ENCODE measurements around the gene KIF6. TPM values are rescaled to one million over a fixed set of nuclear protein-coding genes. Genes with fewer than 3 reads are reported as not detected.

The KIF6 gene
- total RNA-seq, 2 donors from 2014 or later = 0.09 to 0.97 TPM

DNA sequence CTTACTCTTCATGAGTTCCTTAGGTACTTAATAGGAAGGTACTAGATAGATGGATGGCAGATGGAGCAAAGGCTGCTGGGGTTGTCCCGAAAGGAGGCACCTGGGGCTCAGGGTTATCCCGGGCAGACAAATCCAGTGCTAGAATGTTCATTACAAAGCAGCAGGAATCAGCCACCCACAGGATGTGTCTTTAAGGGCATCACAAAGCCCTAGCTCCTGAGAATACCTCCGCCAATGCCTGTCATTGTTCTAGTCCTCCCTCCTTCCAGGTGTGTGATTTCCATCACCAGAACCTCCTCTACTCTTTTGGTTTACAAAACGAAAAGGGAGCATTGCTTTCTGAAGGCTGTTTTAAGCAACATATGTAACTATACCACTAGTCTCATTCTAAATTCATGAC lies 138.1 kb downstream of the KIF6 start:
- no peaks in the 10 kb centered on the region for H3K9me3 ChIP-seq
- H3K4me1 ChIP-seq (replicated peaks) = no peaks in the 10 kb centered on the region
- intact Hi-C loops (cut with DNase I) = no loop called here
- WGBS = 92% methylated on average over 4 of the region's 4 CpGs
- H3K4me3 ChIP-seq = no peak overlapping the region
- H3K36me3 ChIP-seq = no peaks in the 10 kb centered on the region
- DNase-seq (ENCODE audit: low spot score) = no peak
- TF ChIP-seq POLR2AphosphoS5 (IDR thresholded peaks at IDR 0.05) (no peak), POLR2A (IDR thresholded peaks at IDR 0.05) (no peak)
- TF ChIP-seq, protein P1, sequence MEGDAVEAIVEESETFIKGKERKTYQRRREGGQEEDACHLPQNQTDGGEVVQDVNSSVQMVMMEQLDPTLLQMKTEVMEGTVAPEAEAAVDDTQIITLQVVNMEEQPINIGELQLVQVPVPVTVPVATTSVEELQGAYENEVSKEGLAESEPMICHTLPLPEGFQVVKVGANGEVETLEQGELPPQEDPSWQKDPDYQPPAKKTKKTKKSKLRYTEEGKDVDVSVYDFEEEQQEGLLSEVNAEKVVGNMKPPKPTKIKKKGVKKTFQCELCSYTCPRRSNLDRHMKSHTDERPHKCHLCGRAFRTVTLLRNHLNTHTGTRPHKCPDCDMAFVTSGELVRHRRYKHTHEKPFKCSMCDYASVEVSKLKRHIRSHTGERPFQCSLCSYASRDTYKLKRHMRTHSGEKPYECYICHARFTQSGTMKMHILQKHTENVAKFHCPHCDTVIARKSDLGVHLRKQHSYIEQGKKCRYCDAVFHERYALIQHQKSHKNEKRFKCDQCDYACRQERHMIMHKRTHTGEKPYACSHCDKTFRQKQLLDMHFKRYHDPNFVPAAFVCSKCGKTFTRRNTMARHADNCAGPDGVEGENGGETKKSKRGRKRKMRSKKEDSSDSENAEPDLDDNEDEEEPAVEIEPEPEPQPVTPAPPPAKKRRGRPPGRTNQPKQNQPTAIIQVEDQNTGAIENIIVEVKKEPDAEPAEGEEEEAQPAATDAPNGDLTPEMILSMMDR (IDR thresholded peaks at IDR 0.05) = no peak
- H3K27me3 ChIP-seq (replicated peaks; ENCODE audit: insufficient read depth) = peaks cover 2% of the 10 kb centered on the region
- H3K27ac ChIP-seq = no peak overlapping the region

DNA sequence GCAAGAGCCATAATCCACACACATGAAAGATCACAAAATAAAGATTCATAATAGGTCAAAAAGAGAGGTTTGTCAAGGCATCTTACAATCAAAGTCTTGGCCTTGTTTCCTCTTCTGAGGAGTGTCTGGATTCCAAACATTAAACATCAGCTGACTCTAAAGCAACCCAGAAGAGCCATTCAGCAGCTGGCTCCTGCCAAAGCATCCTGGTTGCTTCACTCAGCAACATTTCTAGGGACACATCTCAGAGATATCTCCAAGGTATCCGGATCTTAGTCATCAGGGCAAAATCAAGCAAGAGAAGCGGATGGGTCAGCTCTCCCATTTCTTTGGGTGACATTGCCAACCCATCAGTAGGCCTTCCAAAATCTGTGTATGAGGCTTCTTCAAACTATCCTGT lies 139.6 kb downstream of the KIF6 start:
- Histone ChIP-seq H3K36me3 (no peaks in the 10 kb centered on the region), H3K27me3 (replicated peaks; ENCODE audit: insufficient read depth) (peaks cover 2% of the 10 kb centered on the region), H3K27ac (no peak overlapping the region), H3K4me3 (no peak overlapping the region), H3K9me3 (no peaks in the 10 kb centered on the region), H3K4me1 (replicated peaks) (no peaks in the 10 kb centered on the region)
- no peak for TF ChIP-seq POLR2AphosphoS5 (IDR thresholded peaks at IDR 0.05)
- TF ChIP-seq, protein P1 (IDR thresholded peaks at IDR 0.05) = no peak
- no peak for TF ChIP-seq POLR2A (IDR thresholded peaks at IDR 0.05)
- DNase-seq (ENCODE audit: low spot score) = no peak
- intact Hi-C loops (cut with DNase I) = no loop called here
- 95% methylated on average over 2 of the region's 2 CpGs for WGBS

DNA sequence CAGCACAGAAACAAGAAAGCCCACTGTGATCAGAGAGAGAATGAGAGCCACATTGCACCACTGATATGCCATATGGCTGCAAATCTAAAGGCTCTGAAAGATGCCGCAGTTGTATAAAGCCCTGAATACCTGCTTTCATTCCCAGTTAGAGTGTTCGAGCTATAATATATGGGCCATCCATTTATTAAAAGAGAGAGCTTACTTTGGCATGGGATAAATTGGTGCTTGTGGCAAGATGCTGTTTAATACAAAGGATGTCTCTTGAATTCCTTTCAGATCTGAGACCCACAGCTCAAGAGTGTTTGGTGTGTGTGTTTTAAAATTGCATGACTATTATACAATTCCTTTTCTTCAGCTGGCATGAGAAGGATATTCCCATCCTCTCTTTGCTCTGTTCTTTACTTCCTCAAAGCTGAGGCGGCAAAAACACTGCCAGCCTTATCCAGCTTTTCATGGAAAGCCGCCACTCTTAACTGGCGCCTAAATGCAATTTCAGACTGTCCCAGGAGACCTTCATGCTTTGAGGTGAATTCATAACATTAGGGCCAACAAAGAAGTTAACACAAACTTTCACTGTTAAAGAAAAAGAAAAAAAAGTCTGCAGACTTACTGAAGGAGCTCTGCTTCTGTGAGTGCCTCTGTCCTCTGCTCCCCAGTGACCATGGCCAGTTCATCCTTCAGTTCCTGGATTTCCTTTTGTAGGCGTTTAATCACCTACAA lies 147.6 kb downstream of the KIF6 start:
- 86% methylated on average over 6 of the region's 6 CpGs for WGBS

DNA sequence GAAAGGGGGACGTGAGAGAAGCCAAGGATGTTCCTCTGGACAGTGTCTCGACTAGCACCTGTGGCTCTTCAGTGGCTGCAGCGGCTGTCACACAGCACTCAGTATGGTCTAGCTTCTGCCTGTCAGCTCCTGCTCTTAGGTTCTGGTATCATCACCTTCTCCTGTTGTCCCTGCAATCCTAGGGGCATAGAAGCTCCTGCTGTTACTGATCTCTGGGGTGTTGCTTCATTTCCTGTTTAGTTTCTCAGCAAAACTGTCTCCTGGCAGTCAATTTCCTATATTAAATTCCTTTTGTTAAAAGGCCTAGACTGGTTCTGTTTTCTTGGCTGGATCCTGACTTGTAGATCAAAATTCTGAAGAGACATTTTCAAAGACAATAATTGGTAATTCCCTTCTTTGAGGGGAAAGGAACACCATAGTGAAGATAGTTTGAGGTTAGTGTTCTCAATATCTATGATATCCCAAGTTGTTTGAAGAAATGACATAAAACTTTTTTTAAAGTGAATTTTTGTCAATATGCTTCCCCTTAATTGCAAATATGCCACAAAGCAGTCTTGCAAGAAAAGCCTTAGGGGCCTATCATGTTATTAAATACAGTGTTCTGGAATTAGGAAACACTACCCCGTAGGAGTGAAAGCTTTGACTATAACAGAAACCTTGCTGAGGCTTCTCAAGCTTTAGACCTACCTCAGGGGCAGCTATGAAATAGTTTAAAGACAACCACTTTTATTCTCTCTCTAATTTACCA lies 148.5 kb downstream of the KIF6 start:
- 92% methylated on average over 4 of the region's 4 CpGs for WGBS
- DNase-seq (ENCODE audit: low spot score) = no peak
- intact Hi-C loops (cut with DNase I) = no loop called here
- Histone ChIP-seq H3K4me3 (no peak overlapping the region), H3K9me3 (no peaks in the 10 kb centered on the region), H3K27ac (no peak overlapping the region), H3K27me3 (replicated peaks; ENCODE audit: insufficient read depth) (no peaks in the 10 kb centered on the region), H3K4me1 (replicated peaks) (no peaks in the 10 kb centered on the region), H3K36me3 (no peaks in the 10 kb centered on the region)
- TF ChIP-seq, protein P1 (IDR thresholded peaks at IDR 0.05) = no peak
- TF ChIP-seq POLR2A (IDR thresholded peaks at IDR 0.05) (no peak), POLR2AphosphoS5 (IDR thresholded peaks at IDR 0.05) (no peak)

More for the DNA sequence above, 147.6 kb downstream of the KIF6 start:
- TF ChIP-seq, protein P1 (IDR thresholded peaks at IDR 0.05) = no peak
- TF ChIP-seq POLR2AphosphoS5 (IDR thresholded peaks at IDR 0.05) (no peak), POLR2A (IDR thresholded peaks at IDR 0.05) (no peak)
- Histone ChIP-seq H3K27me3 (replicated peaks; ENCODE audit: insufficient read depth) (no peaks in the 10 kb centered on the region), H3K4me1 (replicated peaks) (no peaks in the 10 kb centered on the region), H3K36me3 (no peaks in the 10 kb centered on the region), H3K27ac (no peak overlapping the region), H3K4me3 (no peak overlapping the region), H3K9me3 (no peaks in the 10 kb centered on the region)
- intact Hi-C loops (cut with DNase I) = no loop called here
- DNase-seq (ENCODE audit: low spot score) = no peak
